Measurements from ENCODE around the gene AHCYL2.

- TF ChIP-seq GATA3 (IDR thresholded peaks at IDR 0.05; ENCODE audit: low read depth, low read length) (no peak), GATA2 (IDR thresholded peaks at IDR 0.05; ENCODE audit: low read depth, low read length) (no peak)
Observed at GRCh38 chr7:129332254-129333035, 107.6 kb downstream of the AHCYL2 start.
